ENCODE data around the gene RNF126.
"Not testable (repeated sequence)": the region's sequence is repeated elsewhere in the genome, so short reads cannot be mapped to it uniquely, and the experiment has no call there.

The RNF126 gene

DNA sequence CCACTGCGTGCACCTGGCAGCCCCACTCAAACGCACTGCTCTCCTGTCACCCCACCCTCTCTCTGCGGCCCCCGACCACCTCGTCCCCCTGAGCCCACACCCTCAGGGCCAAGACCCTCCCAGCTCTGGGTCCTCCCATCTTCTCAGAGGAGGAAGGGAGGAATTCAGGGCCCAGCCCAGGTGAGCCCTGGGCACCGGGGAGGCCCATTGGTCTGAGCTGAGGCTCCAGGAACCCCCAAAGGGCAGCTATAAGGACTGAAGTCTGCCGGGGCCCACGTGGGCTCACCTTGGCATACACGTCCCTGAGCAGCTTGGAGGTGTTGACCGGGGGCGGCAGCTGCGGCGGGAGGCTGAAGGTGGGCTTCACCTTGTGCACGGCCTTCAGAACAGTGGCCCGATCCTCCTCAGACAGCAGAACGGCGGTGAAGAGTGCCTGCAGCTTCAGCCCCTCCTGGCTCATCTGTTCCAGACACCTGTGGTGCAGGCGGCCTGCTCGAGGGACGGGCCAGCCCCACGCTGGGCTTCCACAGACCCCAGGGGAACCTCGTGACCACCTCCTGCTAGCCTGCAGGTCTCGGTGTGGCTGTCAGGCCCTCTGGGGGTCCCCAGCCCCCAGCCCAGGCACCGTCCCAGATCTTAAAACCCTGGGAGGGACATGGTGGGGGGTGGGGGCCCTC, 38.4 kb downstream of the RNF126 start:
- no peak for DNase-seq

DNA sequence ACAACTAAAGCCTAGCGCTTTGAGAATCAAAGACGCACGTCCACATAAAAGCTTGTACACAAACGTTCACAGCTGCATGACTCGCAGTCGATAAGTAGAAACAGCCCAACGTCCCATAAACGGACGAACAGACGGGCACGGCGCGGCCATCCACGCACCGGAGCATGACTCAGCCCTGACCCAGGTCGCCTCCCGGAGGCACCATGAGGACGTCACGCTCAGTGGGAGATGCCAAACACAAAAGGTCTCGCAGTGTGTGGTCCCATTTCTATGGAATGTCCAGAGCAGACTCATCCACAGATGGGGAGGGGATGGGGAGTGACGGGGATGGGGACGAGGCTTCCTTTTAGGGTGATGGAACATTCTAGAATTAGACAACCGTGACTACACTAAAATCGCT, 39.0 kb downstream of the RNF126 start:
- DNase-seq, result peak; percentile 87

DNA sequence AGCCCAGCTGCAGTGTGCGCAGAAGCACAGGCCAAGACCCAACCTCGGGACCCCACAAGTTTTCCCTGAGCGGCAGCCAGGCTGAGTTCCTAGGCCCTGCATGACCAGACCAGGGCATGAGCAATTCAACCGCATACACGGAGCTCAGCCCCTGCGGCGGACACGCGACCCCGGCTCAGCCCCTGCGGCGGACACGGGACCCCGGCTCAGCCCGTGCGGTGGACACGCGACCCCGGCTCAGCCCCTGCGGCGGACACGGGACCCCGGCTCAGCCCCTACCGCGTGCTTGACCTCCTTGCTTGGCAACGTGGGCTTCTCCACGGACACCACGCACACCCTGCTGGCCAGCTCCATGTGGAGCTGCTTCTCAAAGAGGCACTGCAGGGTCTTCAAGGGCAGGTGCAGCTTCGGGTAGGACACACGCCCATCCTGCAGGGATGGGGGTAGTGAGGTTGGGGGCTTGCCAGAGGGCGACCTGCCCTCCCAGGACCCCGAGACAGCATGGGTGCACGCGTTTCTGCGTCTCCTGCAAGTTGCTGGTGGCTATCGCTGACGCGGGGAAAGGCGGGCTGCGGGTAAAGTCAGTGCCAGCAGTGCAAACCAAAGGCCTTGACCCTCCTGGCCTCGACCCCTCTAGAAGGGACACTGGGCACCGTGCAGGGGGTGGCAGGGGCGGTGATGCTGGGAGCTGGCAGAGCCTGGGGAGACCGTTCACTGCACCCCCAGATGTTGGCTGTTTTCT, 39.7 kb downstream of the RNF126 start:
- no peak for DNase-seq

DNA sequence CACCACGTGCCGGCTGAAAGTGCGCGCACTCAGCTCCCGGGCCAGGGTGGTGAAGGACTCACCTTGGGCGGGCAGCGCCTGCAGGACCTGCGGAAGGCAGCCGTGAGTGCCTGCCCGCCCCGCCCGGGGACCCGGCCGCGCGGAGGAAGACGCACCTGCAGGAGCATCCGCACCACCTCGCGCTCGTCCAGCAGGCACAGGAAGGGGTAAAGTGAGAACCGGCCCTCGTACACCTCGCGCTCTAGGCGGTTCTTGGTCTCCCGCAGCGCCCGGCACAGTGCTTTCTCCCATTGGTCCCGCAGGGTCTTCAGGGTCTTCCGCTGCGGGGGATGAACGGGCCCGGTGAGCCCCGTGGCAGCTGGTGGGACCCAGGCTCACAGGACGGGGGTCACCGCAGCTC, 40.3 kb downstream of the RNF126 start:
- DNase-seq, result no peak

DNA sequence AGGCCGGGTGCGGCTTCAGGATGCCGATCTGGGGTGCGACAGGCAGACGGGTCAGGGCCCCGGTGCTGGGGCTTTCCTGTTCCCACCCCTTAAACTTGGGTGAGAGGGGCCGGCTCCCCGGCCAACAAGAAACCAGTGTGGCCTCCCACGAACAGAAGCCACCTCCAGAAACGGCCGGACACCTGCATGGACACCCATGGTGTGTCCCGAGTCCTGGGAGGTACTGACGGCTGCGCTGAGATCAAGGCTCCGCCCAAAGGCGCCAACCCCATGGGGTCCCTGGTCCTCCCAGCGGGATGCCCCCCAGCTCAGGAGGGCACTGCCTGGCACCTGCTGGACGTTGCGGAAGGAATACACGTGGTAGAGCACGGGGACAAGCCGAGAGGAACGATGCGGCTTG, 41.2 kb downstream of the RNF126 start:
- no peak for DNase-seq

DNA sequence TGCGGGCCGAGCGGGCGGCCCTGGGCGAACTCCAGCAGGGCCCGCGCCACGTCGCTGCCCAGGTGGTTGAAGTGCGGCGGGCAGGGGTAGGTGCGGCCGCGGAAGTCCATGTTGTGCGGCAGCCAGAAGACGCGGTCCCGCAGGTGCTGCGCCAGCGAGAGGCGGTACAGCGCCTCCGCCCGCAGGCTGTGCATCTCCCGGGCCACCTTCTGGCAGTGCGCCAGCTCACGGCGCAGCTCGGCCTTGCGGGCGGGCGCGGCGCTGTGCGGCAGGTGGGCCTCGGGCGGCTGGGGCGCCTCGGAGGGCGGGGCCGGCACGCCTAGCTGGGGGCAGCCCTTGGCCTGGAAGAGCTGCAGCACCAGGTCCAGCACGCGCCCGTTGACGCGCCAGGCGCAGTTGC, 41.8 kb downstream of the RNF126 start:
- not testable (repeated sequence) for DNase-seq

DNA sequence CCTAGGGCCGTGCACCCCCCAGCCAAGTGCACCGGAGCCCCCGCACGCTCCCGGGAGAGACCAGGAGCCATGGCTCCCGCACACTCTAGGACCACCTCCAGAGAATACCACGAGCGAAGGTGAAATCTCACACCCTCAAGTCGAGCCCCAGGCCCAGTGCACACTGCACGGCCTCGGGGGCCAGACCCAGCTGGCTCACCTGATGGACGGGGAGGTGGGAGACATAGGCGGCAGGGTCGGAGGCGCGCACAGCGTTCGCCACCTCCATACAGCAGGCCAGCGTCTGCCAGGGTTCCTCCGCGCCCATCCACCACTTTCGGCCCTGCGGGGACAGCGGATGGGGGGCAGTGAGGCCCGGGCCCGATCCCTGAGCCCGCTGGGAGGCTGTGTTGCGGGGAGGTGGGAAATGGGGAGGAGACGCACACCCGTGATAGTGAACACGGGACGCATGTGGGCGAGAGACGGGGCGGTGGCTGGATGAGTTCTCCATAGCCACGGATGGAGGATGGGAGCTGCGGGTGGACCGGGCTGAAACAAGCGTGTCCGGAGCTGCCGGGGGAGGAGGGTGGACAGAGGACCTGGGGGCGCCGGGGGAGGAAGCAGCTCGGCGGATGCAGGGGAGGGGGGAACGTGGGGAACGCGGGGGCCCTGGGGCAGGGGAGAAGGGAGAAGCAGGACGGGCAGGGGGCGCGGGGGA, 42.7 kb downstream of the RNF126 start:
- DNase-seq, result no peak

DNA sequence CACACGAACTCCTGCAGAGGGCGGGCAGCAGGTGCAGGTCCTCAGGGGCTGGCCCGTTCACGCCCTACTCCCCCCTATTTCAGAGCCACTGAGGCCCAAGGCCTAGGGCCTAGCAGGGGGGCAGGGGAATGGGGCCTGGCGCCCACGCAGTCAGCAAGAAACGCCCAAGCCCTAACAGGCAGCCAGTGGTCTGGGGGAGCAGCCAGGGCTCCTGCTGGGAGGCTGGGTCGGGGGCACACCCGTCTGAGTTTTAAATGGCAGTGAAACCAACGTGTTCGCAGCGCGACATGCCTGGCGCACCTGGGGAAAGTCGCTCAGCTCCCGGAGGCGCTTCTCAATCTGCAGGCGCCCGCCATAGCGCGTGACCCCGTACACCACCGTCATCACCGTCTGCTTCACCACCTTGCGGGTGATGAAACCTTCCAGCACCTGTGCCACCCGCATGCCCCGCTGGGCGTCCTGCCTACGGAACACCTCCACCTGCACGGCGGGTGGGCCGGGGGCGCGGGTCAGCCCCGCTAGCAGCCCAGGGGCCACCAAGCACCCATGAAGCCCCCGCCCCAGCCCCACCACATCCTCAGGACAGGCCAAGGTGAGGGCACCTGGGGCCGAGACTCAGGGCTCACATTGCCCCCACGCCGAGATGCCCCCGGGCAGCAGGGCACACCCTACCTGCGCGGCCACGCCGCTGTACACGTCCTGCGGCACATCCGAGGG, 43.6 kb downstream of the RNF126 start:
- DNase-seq, result no peak

DNA sequence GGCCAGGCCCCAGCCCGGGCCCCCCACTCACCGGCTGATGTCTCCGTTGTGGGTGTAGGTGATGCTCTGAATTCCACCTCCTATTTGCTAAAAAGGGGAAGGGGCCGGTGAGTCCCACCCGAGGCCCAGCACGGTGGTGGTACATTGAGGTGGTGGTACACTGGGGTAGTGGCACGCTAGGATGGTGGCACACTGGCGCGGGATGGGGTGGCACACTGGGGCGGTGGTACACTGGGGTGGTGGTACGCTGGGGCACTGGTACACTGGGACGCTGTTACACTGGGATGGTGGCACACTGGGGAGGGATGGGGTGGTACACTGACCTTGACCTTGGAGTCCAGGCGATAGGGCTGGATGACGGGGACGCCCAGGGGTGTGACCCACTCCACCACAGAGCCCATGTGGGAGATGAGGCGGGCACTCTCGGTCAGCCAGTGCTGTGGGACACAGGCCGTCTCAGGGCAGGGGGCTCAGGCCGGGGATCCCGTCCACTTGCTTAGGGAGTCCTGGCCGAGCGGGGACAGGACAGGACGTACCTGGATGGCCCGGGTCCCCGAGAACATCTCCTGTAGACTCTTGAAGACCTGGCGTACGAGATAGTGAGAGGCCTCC, 44.2 kb downstream of the RNF126 start:
- DNase-seq, result no peak

DNA sequence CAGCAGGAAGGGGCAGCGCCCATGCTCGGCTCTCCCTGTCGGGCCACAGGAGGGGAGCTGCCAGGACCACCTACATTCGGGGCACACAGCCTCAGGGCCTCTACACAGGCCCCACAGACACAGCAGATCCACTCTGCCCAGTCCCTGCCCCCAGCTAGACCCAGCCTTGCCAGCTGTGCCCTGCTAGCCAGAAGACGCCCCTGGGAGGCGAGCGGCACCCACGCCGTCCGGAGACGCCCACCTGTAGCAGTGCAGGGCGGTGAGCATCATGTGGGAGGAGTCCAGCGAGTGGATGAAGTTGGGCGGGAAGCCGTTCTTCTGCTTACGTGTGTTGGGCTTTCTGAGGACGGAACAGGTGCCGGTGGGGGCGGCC, 44.8 kb downstream of the RNF126 start:
- no peak for DNase-seq

DNA sequence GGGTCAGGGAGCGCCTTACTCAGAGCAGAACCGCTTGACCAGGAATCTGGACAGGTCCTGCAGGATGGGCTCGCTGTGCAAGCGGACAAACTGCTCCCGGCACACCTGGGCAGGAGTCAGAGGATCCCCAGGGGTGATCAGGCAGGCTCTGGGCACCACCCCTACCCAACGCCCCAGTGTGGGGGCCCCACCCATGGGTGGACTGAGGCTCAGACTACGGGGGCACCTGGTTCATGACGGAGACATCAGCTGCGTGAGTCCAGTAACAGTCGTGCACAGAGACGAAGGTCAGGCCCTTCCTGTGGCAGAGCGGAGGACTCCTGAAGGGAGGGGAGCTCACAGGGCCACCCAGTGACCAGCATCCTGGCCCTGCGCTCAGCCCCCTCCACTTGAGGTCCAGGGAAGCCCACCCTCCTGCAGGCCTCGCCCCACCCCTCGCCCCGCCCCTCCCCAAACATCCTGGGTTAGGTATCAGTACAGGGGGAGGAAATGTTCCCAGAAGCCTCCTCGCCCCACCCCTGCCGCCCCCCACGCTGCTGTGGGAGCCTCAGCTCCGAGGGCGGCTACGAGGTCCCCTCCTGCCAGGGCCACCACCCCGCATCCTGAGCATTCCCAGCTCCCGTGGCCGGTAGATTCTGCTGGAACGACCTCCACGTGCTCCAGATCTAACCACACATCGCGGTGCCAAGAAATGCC, 45.3 kb downstream of the RNF126 start:
- DNase-seq, result no peak

DNA sequence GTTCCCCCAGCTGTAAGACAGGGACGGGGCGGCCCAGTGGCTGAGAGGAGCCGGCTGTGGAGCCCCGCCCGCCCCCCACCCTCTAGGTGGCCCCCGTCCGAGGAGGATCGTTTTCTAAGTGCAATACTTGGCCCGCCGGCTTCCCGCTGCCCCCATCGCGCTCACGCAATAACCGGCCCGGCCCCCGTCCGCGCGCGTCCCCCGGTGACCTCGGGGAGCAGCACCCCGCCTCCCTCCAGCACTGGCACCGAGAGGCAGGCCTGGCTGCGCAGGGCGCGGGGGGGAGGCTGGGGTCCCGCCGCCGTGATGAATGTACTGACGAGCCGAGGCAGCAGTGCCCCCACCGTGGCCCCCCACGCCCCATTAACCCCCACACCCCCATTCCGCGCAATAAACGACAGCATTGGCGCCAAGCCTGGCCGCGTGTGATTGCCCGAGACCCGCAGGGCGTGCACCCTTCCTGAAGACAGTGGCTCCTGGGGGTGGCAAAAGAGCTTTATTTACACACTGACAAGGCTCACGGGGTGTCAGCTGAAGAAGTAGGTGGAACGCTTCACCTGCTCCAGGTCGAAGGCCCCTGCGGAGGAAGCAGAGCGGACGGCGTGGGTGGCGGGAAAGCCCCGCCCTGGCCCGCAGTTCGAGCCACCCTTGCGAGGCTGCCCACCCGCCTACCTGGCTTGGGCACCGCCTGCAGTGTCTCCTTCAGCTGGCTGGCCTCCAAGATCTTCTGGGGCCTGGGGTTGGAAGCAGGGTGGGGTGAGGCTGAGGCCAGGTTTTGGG, 46.1 kb downstream of the RNF126 start:
- DNase-seq, result no peak

DNA sequence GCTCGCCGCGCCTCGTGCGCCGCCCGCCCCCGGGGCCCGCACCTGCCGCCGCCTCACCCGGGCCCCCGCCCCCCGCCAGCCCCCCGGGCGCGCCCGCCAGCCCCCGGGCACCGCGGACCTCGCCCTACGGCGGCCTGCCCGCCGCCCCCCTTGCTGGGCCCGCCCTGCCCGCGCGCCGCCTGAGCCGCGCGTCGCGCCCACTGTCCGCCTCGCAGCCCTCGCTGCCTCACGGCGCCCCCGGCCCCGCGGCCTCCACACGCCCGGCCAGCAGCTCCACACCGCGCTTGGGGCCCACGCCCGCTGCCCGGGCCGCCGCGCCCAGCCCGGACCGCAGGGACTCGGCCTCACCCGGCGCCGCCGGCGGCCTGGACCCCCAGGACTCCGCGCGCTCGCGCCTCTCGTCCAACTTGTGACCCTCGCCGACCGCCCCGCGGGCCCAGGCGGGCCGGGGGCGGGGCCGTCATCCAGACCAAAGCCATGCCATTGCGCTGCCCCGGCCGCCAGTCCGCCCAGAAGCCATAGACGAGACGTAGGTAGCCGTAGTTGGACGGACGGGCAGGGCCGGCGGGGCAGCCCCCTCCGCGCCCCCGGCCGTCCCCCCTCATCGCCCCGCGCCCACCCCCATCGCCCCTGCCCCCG, 46.8 kb downstream of the RNF126 start:
- DNase-seq, result no peak

DNA sequence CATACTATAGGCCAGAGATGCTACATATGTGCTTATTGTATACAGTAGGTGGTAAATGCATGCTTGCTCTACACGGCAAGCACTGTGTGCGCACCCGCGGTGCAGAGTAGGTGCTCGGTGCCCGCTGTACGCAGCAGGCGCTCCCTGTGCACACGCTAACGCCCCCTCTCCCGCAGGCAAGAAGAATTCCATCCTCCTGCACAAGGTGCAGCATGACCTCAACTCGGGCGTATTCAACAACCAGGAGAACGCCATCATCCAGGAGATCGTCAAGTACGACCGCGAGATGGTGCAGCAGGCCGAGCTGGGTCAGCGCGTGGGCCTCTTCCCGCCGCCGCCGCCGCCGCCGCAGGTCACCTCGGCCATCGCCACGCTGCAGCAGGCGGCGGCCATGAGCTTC, 47.4 kb downstream of the RNF126 start:
- no peak for DNase-seq

DNA sequence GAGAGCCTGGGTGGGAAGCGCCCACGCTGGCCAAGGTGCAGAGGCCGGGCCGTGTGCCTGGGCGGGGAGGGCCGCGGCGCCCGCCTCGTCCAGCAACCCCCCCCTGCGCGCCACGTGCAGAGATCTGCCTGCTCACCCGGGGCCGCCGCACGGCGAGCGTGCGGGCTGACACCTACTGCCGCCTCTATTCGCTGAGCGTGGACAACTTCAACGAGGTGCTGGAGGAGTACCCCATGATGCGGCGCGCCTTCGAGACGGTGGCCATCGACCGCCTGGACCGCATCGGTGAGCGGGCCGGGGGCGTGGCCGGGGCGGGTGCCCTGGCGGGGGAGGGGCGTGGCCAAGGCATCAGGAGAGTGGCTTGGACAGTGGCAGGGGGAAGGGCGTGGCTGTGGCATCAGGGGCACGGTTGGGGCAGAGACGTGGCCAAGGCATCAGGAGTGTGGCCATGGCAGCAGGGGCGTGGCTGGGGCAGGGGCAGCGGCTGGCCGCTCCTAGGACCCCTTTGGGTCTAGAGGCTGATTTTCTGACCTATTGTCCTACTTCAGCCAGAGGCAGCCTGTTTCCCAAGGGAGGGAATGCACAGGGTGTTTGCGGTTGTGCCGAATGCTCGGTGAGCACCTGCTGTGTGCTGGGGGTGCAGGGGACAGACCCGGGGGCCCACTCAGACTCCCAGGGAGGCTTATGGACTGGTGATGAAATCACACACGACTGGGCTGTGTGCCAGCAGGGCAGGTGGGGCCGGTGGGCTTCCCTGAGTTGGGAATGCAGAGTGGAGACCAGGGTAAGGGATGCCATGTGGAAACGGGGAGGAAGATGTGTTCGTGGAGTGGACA, 49.1 kb downstream of the RNF126 start:
- DNase-seq, result no peak

DNA sequence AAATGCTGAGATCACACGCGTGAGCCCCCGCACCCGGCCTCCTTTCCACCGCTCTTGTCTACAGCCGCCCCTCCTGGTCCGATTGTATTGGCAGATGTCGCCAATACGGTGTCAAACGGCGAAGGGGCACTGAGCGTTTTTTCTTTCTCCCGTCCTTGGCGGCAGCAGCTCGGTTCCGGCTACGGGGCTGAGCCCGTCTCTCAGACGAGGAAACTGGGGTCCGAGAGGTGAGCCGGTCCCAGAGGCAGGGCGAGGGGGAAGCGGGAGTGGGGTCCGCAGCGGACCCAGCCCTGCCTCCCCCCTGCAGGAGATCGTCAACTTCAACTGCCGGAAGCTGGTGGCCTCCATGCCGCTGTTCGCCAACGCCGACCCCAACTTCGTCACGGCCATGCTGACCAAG, 50.1 kb downstream of the RNF126 start:
- no peak for DNase-seq

DNA sequence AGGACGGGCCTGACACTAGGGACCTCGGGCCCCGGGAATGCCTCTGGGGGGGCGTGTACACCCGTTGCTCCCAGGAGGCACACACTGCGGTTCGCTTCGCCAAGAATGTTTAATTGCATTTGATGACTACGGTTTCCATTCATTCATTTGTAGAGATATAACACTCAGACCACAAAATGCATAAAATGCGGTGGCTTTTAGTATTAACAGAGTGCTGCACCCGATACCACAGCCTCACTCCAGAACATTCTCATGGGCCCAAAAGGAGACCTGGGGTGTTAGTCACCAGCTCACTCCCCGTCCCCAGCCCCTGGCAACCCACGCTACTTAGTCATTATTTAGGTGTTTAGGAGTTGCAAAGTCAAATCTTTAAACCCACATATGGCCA, 51.5 kb downstream of the RNF126 start:
- peak; percentile 92 for DNase-seq

DNA sequence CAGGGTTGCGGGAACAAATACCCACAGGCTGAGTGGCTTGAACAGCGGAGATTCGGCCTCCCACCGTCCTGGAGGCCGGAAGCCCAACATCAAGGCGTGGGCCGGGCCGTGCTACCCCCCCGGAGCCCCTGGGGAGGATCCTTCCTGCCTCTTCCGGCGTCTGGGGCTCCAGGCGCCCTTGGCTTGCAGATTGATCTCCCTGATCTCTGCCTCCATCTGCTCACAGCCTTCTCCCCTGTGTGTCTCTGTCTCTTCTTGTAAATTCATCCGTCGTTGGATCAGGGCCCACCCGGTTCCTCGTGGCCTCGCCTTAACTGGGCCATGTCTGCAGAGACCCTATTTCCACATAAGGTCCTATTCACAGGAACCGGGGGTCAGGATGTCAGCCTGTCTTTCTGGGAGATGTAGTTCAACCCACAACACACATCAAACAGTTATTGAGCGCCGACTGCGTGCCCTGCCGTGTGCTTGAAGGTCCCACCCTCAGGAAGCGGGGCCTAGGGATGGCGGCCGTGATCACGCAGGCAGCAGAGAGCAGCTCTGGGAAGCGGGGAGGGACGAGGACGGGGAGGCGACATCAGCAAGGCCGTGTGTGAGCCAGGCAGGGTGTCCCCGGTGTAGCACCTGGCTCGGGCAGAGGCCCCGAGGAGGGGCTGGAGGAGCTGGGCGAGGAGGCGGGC, 52.1 kb downstream of the RNF126 start:
- DNase-seq, result peak; percentile 91

DNA sequence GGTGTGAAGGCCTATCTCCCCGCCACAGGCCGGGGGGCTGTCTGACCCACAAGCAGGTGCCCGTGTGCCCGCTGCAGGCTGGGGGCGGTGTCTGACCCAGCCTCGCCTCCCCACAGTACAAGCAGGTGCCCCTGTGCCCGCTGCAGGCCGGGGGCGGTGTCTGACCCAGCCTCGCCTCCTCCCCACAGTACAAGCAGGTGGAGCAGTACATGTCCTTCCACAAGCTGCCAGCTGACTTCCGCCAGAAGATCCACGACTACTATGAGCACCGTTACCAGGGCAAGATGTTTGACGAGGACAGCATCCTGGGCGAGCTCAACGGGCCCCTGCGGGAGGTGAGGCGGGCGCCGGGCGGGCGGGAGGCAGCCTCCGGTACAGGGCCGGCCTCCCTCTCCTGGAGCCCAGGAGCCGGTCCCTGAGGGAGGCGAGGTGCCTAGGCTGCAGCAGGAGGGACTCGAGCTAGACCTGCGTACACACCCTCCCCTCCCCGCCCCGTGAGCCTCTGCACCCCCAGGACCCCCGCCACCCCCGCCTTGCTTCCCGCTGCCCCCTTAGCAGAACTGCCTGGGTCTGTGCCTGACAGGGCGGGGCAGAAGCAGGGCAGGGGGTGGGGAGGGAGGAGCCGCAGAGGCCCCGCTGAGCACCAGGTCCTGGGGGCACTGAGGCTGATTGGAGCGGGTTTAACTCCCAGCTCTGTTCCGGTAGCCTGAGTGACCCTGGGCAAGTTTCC, 52.8 kb downstream of the RNF126 start:
- DNase-seq, result no peak
